ENCODE data around the gene AUP1.

AUP1 gene

GRCh38 chr2:74576211-74576862, 46.8 kb upstream of the AUP1 start:
- Histone ChIP-seq H3K4me1 (ENCODE audit: insufficient read depth, poor library complexity, severe bottlenecking) (peaks cover 14% of the 10 kb centered on the region), H3K27me3 (ENCODE audit: insufficient read depth, poor library complexity, severe bottlenecking) (no peaks in the 10 kb centered on the region), H3K4me3 (ENCODE audit: severe bottlenecking) (no peak overlapping the region), H3K27ac (ENCODE audit: poor library complexity, severe bottlenecking) (no peak overlapping the region), H3K36me3 (ENCODE audit: low read depth) (no peaks in the 10 kb centered on the region), H3K9me3 (ENCODE audit: severe bottlenecking) (no peaks in the 10 kb centered on the region)
- no peak for DNase-seq (ENCODE audit: low spot score)
- no peak for ATAC-seq (ENCODE audit: low read depth)
- TF ChIP-seq CTCF (IDR thresholded peaks at IDR 0.05; ENCODE audit: poor library complexity, severe bottlenecking) = no peak

GRCh38 chr2:74575320-74575719, 45.8 kb upstream of the AUP1 start:
- Histone ChIP-seq H3K9me3 (ENCODE audit: severe bottlenecking) (no peaks in the 10 kb centered on the region), H3K4me1 (ENCODE audit: insufficient read depth, poor library complexity, severe bottlenecking) (peaks cover 14% of the 10 kb centered on the region), H3K36me3 (ENCODE audit: low read depth) (no peaks in the 10 kb centered on the region), H3K4me3 (ENCODE audit: severe bottlenecking) (no peak overlapping the region), H3K27ac (ENCODE audit: poor library complexity, severe bottlenecking) (peak overlapping the region; percentile 89), H3K27me3 (ENCODE audit: insufficient read depth, poor library complexity, severe bottlenecking) (no peaks in the 10 kb centered on the region)
- DNase-seq (ENCODE audit: low spot score) (no peak), ATAC-seq (ENCODE audit: low read depth) (no peak)
- TF ChIP-seq CTCF (IDR thresholded peaks at IDR 0.05; ENCODE audit: poor library complexity, severe bottlenecking) = no peak

GRCh38 chr2:74573747-74574562, 44.4 kb upstream of the AUP1 start:
- Histone ChIP-seq H3K4me3 (ENCODE audit: severe bottlenecking) (no peak overlapping the region), H3K9me3 (ENCODE audit: severe bottlenecking) (no peaks in the 10 kb centered on the region), H3K4me1 (ENCODE audit: insufficient read depth, poor library complexity, severe bottlenecking) (peaks cover 14% of the 10 kb centered on the region), H3K27me3 (ENCODE audit: insufficient read depth, poor library complexity, severe bottlenecking) (no peaks in the 10 kb centered on the region), H3K36me3 (ENCODE audit: low read depth) (no peaks in the 10 kb centered on the region), H3K27ac (ENCODE audit: poor library complexity, severe bottlenecking) (peak overlapping the region; percentile 89)
- no peak for TF ChIP-seq CTCF (IDR thresholded peaks at IDR 0.05; ENCODE audit: poor library complexity, severe bottlenecking)
- peak; percentile 98 for ATAC-seq (ENCODE audit: low read depth)
- no peak for DNase-seq (ENCODE audit: low spot score)

GRCh38 chr2:74572178-74572925, 42.8 kb upstream of the AUP1 start:
- Histone ChIP-seq H3K27ac (ENCODE audit: poor library complexity, severe bottlenecking) (peak overlapping the region; percentile 89), H3K9me3 (ENCODE audit: severe bottlenecking) (no peaks in the 10 kb centered on the region), H3K27me3 (ENCODE audit: insufficient read depth, poor library complexity, severe bottlenecking) (no peaks in the 10 kb centered on the region), H3K4me3 (ENCODE audit: severe bottlenecking) (no peak overlapping the region), H3K4me1 (ENCODE audit: insufficient read depth, poor library complexity, severe bottlenecking) (peaks cover 28% of the 10 kb centered on the region), H3K36me3 (ENCODE audit: low read depth) (no peaks in the 10 kb centered on the region)
- TF ChIP-seq CTCF (IDR thresholded peaks at IDR 0.05; ENCODE audit: poor library complexity, severe bottlenecking) = no peak
- DNase-seq (ENCODE audit: low spot score) = no peak
- no peak for ATAC-seq (ENCODE audit: low read depth)
